IMR-90 (cell line): ENCODE results near the gene MEX3A. TPM values are rescaled to one million over a fixed set of nuclear protein-coding genes. Genes with fewer than 3 reads are reported as not detected.

Experiments
- ATAC-seq: fragments of 200-7000 bp; cut with Tn5 transposase; 2 replicates; pipeline ENCODE4 v1.9.1; 2020; ENCODE audit warnings: low read depth, mild to moderate bottlenecking, moderate library complexity
- BruUV-seq: library from RNA; stranded (reverse); fragments of 400-500 nt; replicated peaks from 2 replicates; lab custom pipeline; 2021; lab: Mats Ljungman, UMichigan
- CTCF ChIA-PET: fragments of 300-600 bp; formaldehyde crosslinking; extraction: SDS; loops from one replicate; lab custom pipeline; 2021; ENCODE audit warnings: antibody characterized with exemption; lab: Yijun Ruan, JAX
- POLR2A ChIA-PET: fragments of 300-600 bp; sonication (Branson Sonifier 250); formaldehyde crosslinking; loops from one replicate; lab custom pipeline; 2022; ENCODE audit warnings: antibody characterized with exemption; ENCODE audit not compliant: unreplicated experiment; lab: Charles Lee
- DNase-seq: peaks from one replicate; pipeline ENCODE4 v3.0.0; 2013
- H2AFZ ChIP-seq: replicated peaks from 2 replicates; pipeline ENCODE3; 2013; ENCODE audit warnings: low read length, mild to moderate bottlenecking; ENCODE audit not compliant: poor library complexity
- H2AK5ac ChIP-seq: 2 replicates; pipeline ENCODE4 v1.6.1; 2013; ENCODE audit warnings: low read depth, low read length, inconsistent platforms
- H2AK9ac ChIP-seq: replicated peaks from 2 replicates; pipeline ENCODE3; 2013; ENCODE audit warnings: mild to moderate bottlenecking, low read depth, low read length, moderate library complexity; ENCODE audit not compliant: poor library complexity
- H2BK120ac ChIP-seq: 2 replicates; pipeline ENCODE4 v1.6.1; 2013; ENCODE audit warnings: low read depth, low read length, inconsistent platforms
- H2BK15ac ChIP-seq: 3 replicates; pipeline ENCODE4 v1.6.1; 2013; ENCODE audit warnings: low read depth, low read length, inconsistent platforms
- H2BK20ac ChIP-seq: 2 replicates; pipeline ENCODE4 v1.6.1; 2013; ENCODE audit warnings: low read depth, mild to moderate bottlenecking, inconsistent platforms, low read length, moderate library complexity
- H2BK5ac ChIP-seq: 2 replicates; pipeline ENCODE4 v1.6.1; 2013; ENCODE audit warnings: mild to moderate bottlenecking, low read depth, low read length, inconsistent platforms; ENCODE audit not compliant: poor library complexity, severe bottlenecking
- H3K14ac ChIP-seq: replicated peaks from 2 replicates; pipeline ENCODE4 v1.6.1; 2013; ENCODE audit warnings: low read depth, low read length, inconsistent platforms
- H3K18ac ChIP-seq: 2 replicates; pipeline ENCODE4 v1.6.1; 2013; ENCODE audit warnings: low read depth, low read length, control low read depth
- H3K23ac ChIP-seq: 2 replicates; pipeline ENCODE4 v1.6.1; 2013; ENCODE audit warnings: low read depth, low read length, inconsistent platforms
- H3K27ac ChIP-seq: 2 replicates; pipeline ENCODE4 v1.5.1; 2013; ENCODE audit warnings: mild to moderate bottlenecking, control low read depth, low read length; ENCODE audit not compliant: insufficient read depth
- H3K27me3 ChIP-seq: 2 replicates; pipeline ENCODE4 v1.6.1; 2013; ENCODE audit warnings: low read length; ENCODE audit not compliant: control insufficient read depth, insufficient read depth
- H3K36me3 ChIP-seq: 2 replicates; pipeline ENCODE4 v1.6.1; 2013; ENCODE audit warnings: low read length, mixed read lengths; ENCODE audit not compliant: control insufficient read depth, insufficient read depth
- H3K4ac ChIP-seq: 2 replicates; pipeline ENCODE4 v1.6.1; 2013; ENCODE audit warnings: low read depth, low read length, inconsistent platforms
- H3K4me1 ChIP-seq: 2 replicates; pipeline ENCODE4 v1.6.1; 2013; ENCODE audit warnings: low read length, mixed read lengths; ENCODE audit not compliant: control insufficient read depth, insufficient read depth
- H3K4me2 ChIP-seq: 2 replicates; pipeline ENCODE4 v1.6.1; 2013; ENCODE audit warnings: low read depth, mild to moderate bottlenecking, control low read depth, low read length, moderate library complexity
- H3K4me3 ChIP-seq: 2 replicates; pipeline ENCODE4 v1.5.1; 2013; ENCODE audit warnings: low read depth, mild to moderate bottlenecking, control low read depth, low read length, moderate library complexity; ENCODE audit not compliant: insufficient read depth
- H3K56ac ChIP-seq: 2 replicates; pipeline ENCODE4 v1.6.1; 2013; ENCODE audit warnings: low read length, inconsistent platforms; ENCODE audit not compliant: insufficient read depth; ENCODE audit errors: extremely low read depth
- H3K79me1 ChIP-seq, 2 experiments: 2 replicates each; pipeline ENCODE4 v1.6.1; 2013; ENCODE audit warnings: low read length in 2 of 2, inconsistent platforms in 1 of 2, low read depth in 1 of 2
- H3K9ac ChIP-seq: 2 replicates; pipeline ENCODE4 v1.6.1; 2013; ENCODE audit warnings: low read depth, low read length, control low read depth
- H3K9me1 ChIP-seq: 2 replicates; pipeline ENCODE4 v1.6.1; 2013; ENCODE audit warnings: low read length, inconsistent platforms; ENCODE audit not compliant: insufficient read depth
- H3K9me3 ChIP-seq: 2 replicates; pipeline ENCODE4 v1.6.1; 2013; ENCODE audit warnings: low read length; ENCODE audit not compliant: control insufficient read depth, insufficient read depth
- H4K20me1 ChIP-seq: 2 replicates; pipeline ENCODE4 v1.6.1; 2013; ENCODE audit warnings: low read length, inconsistent platforms; ENCODE audit not compliant: insufficient read depth
- H4K5ac ChIP-seq: 2 replicates; pipeline ENCODE4 v1.6.1; 2013; ENCODE audit warnings: mild to moderate bottlenecking, low read depth, low read length, control low read depth
- H4K8ac ChIP-seq, 2 experiments: 2 replicates each; pipeline ENCODE4 v1.6.1; 2013; ENCODE audit warnings: low read depth in 2 of 2, low read length in 2 of 2, control low read depth in 1 of 2, inconsistent platforms in 1 of 2
- H4K91ac ChIP-seq: 2 replicates; pipeline ENCODE4 v1.6.1; 2013; ENCODE audit warnings: low read depth, low read length, inconsistent platforms; ENCODE audit not compliant: insufficient read depth
- CEBPB ChIP-seq: IDR thresholded peaks from 2 replicates; pipeline ENCODE4 v1.6.1; 2012; ENCODE audit warnings: low read depth, low read length, improper control_type of control experiment
- WGBS, 2 experiments: methylation state at CpG; one replicate each; pipeline versions ENCODE4 v1.1.5 to v1.1.7; 2013; ENCODE audit warnings: missing lambda C conversion rate in 2 of 2; ENCODE audit not compliant: insufficient read length in 1 of 2; ENCODE audit errors: extremely low coverage in 2 of 2; 5-methylcytosine and 5-hydroxymethylcytosine counted together
- dilution Hi-C: fragments of 300-500 bp; cut with HindIII; formaldehyde crosslinking; loops from one replicate; pipeline ENCODE4 v1.14.3; 2018; ENCODE audit warnings: low sequenced_read_pairs; ENCODE audit not compliant: unreplicated experiment
- in situ Hi-C: fragments of 300-500 bp; cut with MboI; formaldehyde crosslinking; loops from 3 replicates; pipeline ENCODE4 v1.14.3; 2019; ENCODE audit warnings: low sequenced_read_pairs, inconsistent platforms, mixed read lengths
- intact Hi-C: fragments of 100-400 bp; cut with micrococcal nuclease; formaldehyde crosslinking; loops from 2 replicates; pipeline ENCODE4 v1.10.0; 2022
- polyA plus RNA-seq, 3 experiments: library from polyadenylated mRNA; depleted of rRNA; stranded (reverse); fragments of >200 nt; gene quantifications; 2 replicates each; pipeline ENCODE4 v1.2.3, GENCODE V29; 2012; ENCODE audit warnings: low replicate concordance in 1 of 3
- total RNA-seq: library from RNA; depleted of rRNA; stranded (reverse); fragments of >200 nt; gene quantifications from 2 replicates; pipeline ENCODE4 v1.2.3, GENCODE V29; 2012

The MEX3A gene
- total and polyA plus RNA-seq, 2 of the 4 experiments (the other 2 are of a cell fraction), result 2.3 to 9.0 TPM

GRCh38 chr1:156091610-156092009 is 9.3 kb upstream of the MEX3A start:
- intact Hi-C loops, result loop anchor here (10.0 kb wide), 1 partner anchor 223 kb away; no protein-coding TSS in a partner anchor

More at GRCh38 chr1:156091610-156092009, 9.3 kb upstream of the MEX3A start:
- ChIA-PET CTCF (interaction anchor here (0.8 to 1.6 kb wide), 3 partner anchors 10 to 134 kb away, joined by 5 to 6 read pairs (median 6); no protein-coding TSS in a partner anchor), POLR2A (no interaction called here)
- DNase-seq, result no peak
- H3K79me1 ChIP-seq, result peaks cover 4 to 46% of the 10 kb centered on the region in 2 experiments
- WGBS, 2 experiments, result 83% methylated on average over 1 of the region's 2 CpGs; no CpG with 5 or more reads in 1 of the 2 experiments
- no peak overlapping the region for H2AFZ ChIP-seq
- no peak overlapping the region for H4K8ac ChIP-seq
- no peak overlapping the region for H4K5ac ChIP-seq
- no peak overlapping the region for H3K4me3 ChIP-seq
- BruUV-seq, result no TSS peak
- H2BK120ac ChIP-seq, result no peak overlapping the region
- no peak for ATAC-seq
- dilution Hi-C loops, result no loop called here
- peaks cover 2% of the 10 kb centered on the region for H3K4me1 ChIP-seq
- H2BK20ac ChIP-seq, result no peak overlapping the region
- H3K27me3 ChIP-seq, result no peaks in the 10 kb centered on the region
- in situ Hi-C loops, result loop anchor here (5.0 kb wide), 1 partner anchor 131 kb away; no protein-coding TSS in a partner anchor
- no peak overlapping the region for H2AK9ac ChIP-seq
- H3K36me3 ChIP-seq, result peaks cover 6% of the 10 kb centered on the region; the same call in 1 of the 2 replicates
- no peaks in the 10 kb centered on the region for H3K9me1 ChIP-seq
- H3K9me3 ChIP-seq, result no peaks in the 10 kb centered on the region
- no peak overlapping the region for H3K23ac ChIP-seq
- H4K20me1 ChIP-seq, result peaks cover 13% of the 10 kb centered on the region; the same call in 1 of the 2 replicates
- no peak overlapping the region for H2BK5ac ChIP-seq
- TF ChIP-seq CEBPB, result no peak
- H3K27ac ChIP-seq, result no peak overlapping the region
- H3K9ac ChIP-seq, result no peak overlapping the region
- no peak overlapping the region for H2BK15ac ChIP-seq
- no peak overlapping the region for H3K4ac ChIP-seq
- no peak overlapping the region for H2AK5ac ChIP-seq
- H3K18ac ChIP-seq, result no peak overlapping the region
- no peak overlapping the region for H3K4me2 ChIP-seq
- H3K14ac ChIP-seq, result no peak overlapping the region
- H4K91ac ChIP-seq, result no peak overlapping the region
- H3K56ac ChIP-seq, result no peak overlapping the region
